ENCODE data around the gene LRRC10B.

LRRC10B gene

GRCh38 chr11:61546663-61547062 is 38.1 kb downstream of the LRRC10B start:
- DNase-seq (ENCODE audit: low read depth in 2 of 2): no peak

GRCh38 chr11:61547246-61547645 is 38.7 kb downstream of the LRRC10B start:
- DNase-seq (ENCODE audit: low read depth in 2 of 2): no peak

- DNase-seq (ENCODE audit: low read depth in 2 of 2): no peak
Observed at GRCh38 chr11:61549177-61549576, 40.6 kb downstream of the LRRC10B start.

- no peak for DNase-seq (ENCODE audit: low read depth in 2 of 2)
Observed at GRCh38 chr11:61549662-61550568, 41.4 kb downstream of the LRRC10B start.

GRCh38 chr11:61550665-61551227 is 42.2 kb downstream of the LRRC10B start:
- DNase-seq (ENCODE audit: low read depth in 2 of 2): no peak

- no peak for DNase-seq (ENCODE audit: low read depth in 2 of 2)
Observed at GRCh38 chr11:61551634-61552033, 43.1 kb downstream of the LRRC10B start.

- DNase-seq (ENCODE audit: low read depth in 2 of 2): no peak
Observed at GRCh38 chr11:61552108-61552635, 43.6 kb downstream of the LRRC10B start.

GRCh38 chr11:61553373-61554171 is 45.0 kb downstream of the LRRC10B start:
- no peak for DNase-seq (ENCODE audit: low read depth in 2 of 2)

GRCh38 chr11:61554172-61554988 is 45.8 kb downstream of the LRRC10B start:
- DNase-seq (ENCODE audit: low read depth in 2 of 2): no peak

GRCh38 chr11:61555051-61555969 is 46.8 kb downstream of the LRRC10B start:
- DNase-seq (ENCODE audit: low read depth in 2 of 2): no peak

GRCh38 chr11:61555978-61556377 is 47.4 kb downstream of the LRRC10B start:
- no peak for DNase-seq (ENCODE audit: low read depth in 2 of 2)

GRCh38 chr11:61556621-61557020 is 48.1 kb downstream of the LRRC10B start:
- DNase-seq (ENCODE audit: low read depth in 2 of 2): no peak

Data from stimulated activated CD4-positive, alpha-beta T cell treated with anti-CD3 and anti-CD28 coated beads, Interleukin-4, amount 100 ng/mL, for 48 hours (primary cell).